ENCODE results near the gene SORCS1.

SORCS1 gene

GRCh38 chr10:106804992-106805582 is 359.4 kb downstream of the SORCS1 start:
- no peaks in the 10 kb centered on the region for H3K4me1 ChIP-seq (ENCODE audit: low read length)
- H4K20me1 ChIP-seq (ENCODE audit: insufficient read depth, low read length), result no peaks in the 10 kb centered on the region
- no peak overlapping the region for H3K9ac ChIP-seq (ENCODE audit: low read length)
- no peaks in the 10 kb centered on the region for H3F3A ChIP-seq (ENCODE audit: insufficient read depth, low read length)
- no peaks in the 10 kb centered on the region for H3K9me3 ChIP-seq (replicated peaks; ENCODE audit: insufficient read depth, low read length)
- H3K9me2 ChIP-seq (replicated peaks; ENCODE audit: insufficient read depth, low read length), result no peaks in the 10 kb centered on the region
- no peak overlapping the region for H3K4me2 ChIP-seq (ENCODE audit: low read depth, low read length)
- H3K27me3 ChIP-seq (replicated peaks; ENCODE audit: insufficient read depth, low read length), result no peaks in the 10 kb centered on the region
- no peaks in the 10 kb centered on the region for H3K79me2 ChIP-seq (ENCODE audit: low read length)
- no peak for DNase-seq
- TF ChIP-seq EZH2phosphoT487 (IDR thresholded peaks at IDR 0.05; ENCODE audit: low read length) (no peak), EZH2 (optimal IDR thresholded peaks at IDR 0.05; ENCODE audit: low read depth, low read length) (no peak)
- TF ChIP-seq, protein P1, sequence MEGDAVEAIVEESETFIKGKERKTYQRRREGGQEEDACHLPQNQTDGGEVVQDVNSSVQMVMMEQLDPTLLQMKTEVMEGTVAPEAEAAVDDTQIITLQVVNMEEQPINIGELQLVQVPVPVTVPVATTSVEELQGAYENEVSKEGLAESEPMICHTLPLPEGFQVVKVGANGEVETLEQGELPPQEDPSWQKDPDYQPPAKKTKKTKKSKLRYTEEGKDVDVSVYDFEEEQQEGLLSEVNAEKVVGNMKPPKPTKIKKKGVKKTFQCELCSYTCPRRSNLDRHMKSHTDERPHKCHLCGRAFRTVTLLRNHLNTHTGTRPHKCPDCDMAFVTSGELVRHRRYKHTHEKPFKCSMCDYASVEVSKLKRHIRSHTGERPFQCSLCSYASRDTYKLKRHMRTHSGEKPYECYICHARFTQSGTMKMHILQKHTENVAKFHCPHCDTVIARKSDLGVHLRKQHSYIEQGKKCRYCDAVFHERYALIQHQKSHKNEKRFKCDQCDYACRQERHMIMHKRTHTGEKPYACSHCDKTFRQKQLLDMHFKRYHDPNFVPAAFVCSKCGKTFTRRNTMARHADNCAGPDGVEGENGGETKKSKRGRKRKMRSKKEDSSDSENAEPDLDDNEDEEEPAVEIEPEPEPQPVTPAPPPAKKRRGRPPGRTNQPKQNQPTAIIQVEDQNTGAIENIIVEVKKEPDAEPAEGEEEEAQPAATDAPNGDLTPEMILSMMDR (IDR thresholded peaks at IDR 0.05; ENCODE audit: low read length), result no peak
- no peak overlapping the region for H2AFZ ChIP-seq (ENCODE audit: low read length)
- no peak overlapping the region for H3K4me3 ChIP-seq (ENCODE audit: low read length)
- no peaks in the 10 kb centered on the region for H3K36me3 ChIP-seq (replicated peaks; ENCODE audit: insufficient read depth, low read length)
- H3K27ac ChIP-seq (ENCODE audit: low read length), result no peak overlapping the region

GRCh38 chr10:106802949-106803348 is 361.6 kb downstream of the SORCS1 start:
- Histone ChIP-seq H3F3A (ENCODE audit: insufficient read depth, low read length) (no peaks in the 10 kb centered on the region), H3K79me2 (ENCODE audit: low read length) (no peaks in the 10 kb centered on the region), H3K9ac (ENCODE audit: low read length) (no peak overlapping the region), H3K9me2 (replicated peaks; ENCODE audit: insufficient read depth, low read length) (no peaks in the 10 kb centered on the region), H3K4me3 (ENCODE audit: low read length) (no peak overlapping the region), H4K20me1 (ENCODE audit: insufficient read depth, low read length) (no peaks in the 10 kb centered on the region), H3K4me2 (ENCODE audit: low read depth, low read length) (no peak overlapping the region), H3K27ac (ENCODE audit: low read length) (no peak overlapping the region), H3K27me3 (replicated peaks; ENCODE audit: insufficient read depth, low read length) (no peaks in the 10 kb centered on the region), H3K4me1 (ENCODE audit: low read length) (no peaks in the 10 kb centered on the region), H3K36me3 (replicated peaks; ENCODE audit: insufficient read depth, low read length) (no peaks in the 10 kb centered on the region), H3K9me3 (replicated peaks; ENCODE audit: insufficient read depth, low read length) (no peaks in the 10 kb centered on the region), H2AFZ (ENCODE audit: low read length) (no peak overlapping the region)
- TF ChIP-seq, protein P1 (IDR thresholded peaks at IDR 0.05; ENCODE audit: low read length), result no peak
- TF ChIP-seq EZH2phosphoT487 (IDR thresholded peaks at IDR 0.05; ENCODE audit: low read length) (no peak), EZH2 (optimal IDR thresholded peaks at IDR 0.05; ENCODE audit: low read depth, low read length) (no peak)
- no peak for DNase-seq

GRCh38 chr10:106799776-106800175 is 364.7 kb downstream of the SORCS1 start:
- Histone ChIP-seq H3K27ac (ENCODE audit: low read length) (no peak overlapping the region), H3K9me3 (replicated peaks; ENCODE audit: insufficient read depth, low read length) (no peaks in the 10 kb centered on the region), H3K9me2 (replicated peaks; ENCODE audit: insufficient read depth, low read length) (no peaks in the 10 kb centered on the region), H3K9ac (ENCODE audit: low read length) (no peak overlapping the region), H3K4me2 (ENCODE audit: low read depth, low read length) (no peak overlapping the region), H3K27me3 (replicated peaks; ENCODE audit: insufficient read depth, low read length) (no peaks in the 10 kb centered on the region), H3K36me3 (replicated peaks; ENCODE audit: insufficient read depth, low read length) (no peaks in the 10 kb centered on the region), H3K4me1 (ENCODE audit: low read length) (no peaks in the 10 kb centered on the region), H3F3A (ENCODE audit: insufficient read depth, low read length) (no peaks in the 10 kb centered on the region), H2AFZ (ENCODE audit: low read length) (no peak overlapping the region), H4K20me1 (ENCODE audit: insufficient read depth, low read length) (no peaks in the 10 kb centered on the region), H3K79me2 (ENCODE audit: low read length) (no peaks in the 10 kb centered on the region), H3K4me3 (ENCODE audit: low read length) (no peak overlapping the region)
- TF ChIP-seq EZH2phosphoT487 (IDR thresholded peaks at IDR 0.05; ENCODE audit: low read length) (no peak), EZH2 (optimal IDR thresholded peaks at IDR 0.05; ENCODE audit: low read depth, low read length) (no peak)
- TF ChIP-seq, protein P1 (IDR thresholded peaks at IDR 0.05; ENCODE audit: low read length), result no peak
- DNase-seq, result no peak
